Pulmonary artery endothelial cell (primary cell): ENCODE results near the gene C2orf92. TPM values are rescaled to one million over a fixed set of nuclear protein-coding genes. Genes with fewer than 3 reads are reported as not detected.

Experiments used
- DNase-seq: peaks from one replicate; pipeline ENCODE4 v3.0.0-alpha.2; 2011; ENCODE audit warnings: low read depth, low spot score
- total RNA-seq: library from RNA; depleted of rRNA; stranded (reverse); fragments of >200 nt; gene quantifications from 2 replicates; pipeline ENCODE4 v1.2.3, GENCODE V29; 2014

Gene C2orf92
- total RNA-seq, 1 donor from 2014 or later: 1.5 TPM

- no peak for DNase-seq
Observed at GRCh38 chr2:97728091-97728731, 58.7 kb downstream of the C2orf92 start.

GRCh38 chr2:97730245-97730644 lies 60.7 kb downstream of the C2orf92 start:
- DNase-seq: no peak

DNA sequence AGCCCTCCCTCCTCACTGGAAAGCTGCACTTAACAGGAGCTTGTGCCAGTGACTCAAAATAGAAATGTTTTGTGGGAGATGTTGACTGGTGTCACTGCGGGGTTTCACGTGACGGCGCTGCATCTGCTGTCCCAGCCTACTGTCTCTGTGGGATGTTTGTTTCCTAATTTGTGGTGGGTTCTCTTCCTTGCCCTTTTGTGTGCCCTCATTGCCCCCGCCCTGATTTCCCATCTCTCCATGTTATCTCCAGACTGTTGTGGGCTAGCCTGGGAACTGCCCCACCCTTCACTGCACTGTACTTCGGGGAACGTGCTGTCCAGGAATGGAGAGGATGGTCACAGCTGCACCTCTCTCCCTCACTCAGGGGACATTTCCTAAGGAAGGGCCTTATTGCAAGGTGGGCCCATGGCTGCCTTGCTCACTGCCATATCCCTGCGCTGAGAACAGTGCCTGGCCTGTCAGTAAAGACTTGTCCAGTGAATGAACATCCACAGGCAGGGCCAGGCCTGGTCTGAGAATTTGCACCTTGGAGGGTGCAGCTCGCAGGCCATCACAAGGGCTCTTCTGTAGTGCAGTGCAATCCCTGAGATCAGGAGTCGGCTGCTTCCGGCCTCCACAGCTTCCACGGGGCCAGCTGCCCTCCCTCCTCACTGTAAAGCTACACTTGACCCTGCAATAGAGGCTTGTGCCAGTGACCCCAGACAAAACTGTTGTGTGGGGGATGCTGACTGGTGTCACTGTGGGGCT lies 61.9 kb downstream of the C2orf92 start:
- no peak for DNase-seq

GRCh38 chr2:97732436-97733340 lies 63.2 kb downstream of the C2orf92 start:
- no peak for DNase-seq

DNA sequence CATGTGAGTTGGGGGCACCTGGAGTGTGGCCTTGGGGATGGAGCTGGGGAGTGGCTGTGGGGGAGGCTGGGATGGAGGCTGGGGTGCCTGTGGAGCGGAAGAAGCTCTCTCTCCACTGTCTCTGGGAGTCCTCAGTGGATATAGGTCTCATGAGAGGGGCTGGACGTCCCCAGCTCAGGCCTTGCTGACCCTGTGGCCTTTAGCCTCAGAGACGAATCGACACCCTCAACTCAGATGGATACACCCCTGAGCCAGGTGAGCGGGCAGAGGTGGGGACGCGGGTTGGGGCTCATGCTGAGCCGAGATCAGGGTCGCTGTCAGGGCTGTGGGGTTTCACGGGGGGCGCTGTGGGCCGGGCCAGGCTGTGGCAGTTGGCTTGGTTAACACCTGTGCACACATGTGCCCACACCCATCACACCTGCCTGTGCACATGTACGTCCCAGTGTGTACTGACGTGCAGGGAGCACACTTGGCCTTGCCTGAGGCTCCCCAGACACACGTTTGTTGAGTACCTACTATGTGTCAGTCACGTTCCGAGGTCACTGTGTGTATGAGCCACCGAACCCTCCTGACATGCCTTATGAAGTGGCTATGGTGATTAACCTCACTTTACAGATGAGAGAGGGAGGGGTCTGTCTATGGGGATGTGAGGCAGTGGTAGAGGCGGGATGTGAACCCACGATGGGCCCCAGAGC lies 64.0 kb downstream of the C2orf92 start:
- no peak for DNase-seq

DNA sequence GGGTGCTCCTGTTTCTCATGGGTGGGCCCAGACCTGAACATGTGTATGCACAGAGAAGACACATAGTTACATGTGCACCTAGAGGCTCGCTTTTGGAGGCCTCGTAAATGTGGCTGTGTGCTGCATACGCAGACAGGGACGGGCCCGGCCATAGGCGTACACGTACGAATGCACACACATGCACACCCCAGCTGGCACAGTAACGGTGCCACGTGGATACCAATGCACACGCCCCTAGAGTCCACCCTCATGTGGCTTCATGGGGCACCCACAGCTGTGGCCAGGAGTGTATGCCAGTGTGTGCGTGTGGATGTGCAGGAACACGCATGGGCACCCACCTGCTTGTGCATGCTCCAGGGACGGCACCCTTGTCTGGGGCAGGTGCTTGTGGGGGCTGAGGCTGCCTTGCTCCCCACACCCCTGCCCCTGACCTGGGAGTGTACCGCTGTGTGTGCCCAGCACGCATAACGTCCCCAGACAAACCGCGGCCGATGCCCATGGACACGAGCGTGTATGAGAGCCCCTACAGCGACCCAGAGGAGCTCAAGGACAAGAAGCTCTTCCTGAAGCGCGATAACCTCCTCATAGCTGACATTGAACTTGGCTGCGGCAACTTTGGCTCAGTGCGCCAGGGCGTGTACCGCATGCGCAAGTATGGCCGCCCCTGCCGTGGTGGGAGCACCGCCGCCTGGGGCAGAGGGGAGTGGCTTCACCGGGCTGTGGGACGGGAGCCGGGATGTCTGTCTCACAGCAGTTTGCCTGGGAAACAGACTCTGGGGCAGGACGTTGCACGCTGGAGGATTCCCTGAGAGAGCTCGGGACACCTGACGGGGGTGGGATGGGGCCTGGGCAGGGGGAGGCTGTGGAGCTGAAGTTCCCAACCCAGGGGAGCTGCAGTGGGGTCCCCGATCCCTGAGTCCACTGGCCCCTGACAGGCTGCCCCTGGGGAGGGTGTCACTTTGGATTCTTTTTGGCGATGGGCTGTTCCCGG lies 64.8 kb downstream of the C2orf92 start:
- no peak for DNase-seq

DNA sequence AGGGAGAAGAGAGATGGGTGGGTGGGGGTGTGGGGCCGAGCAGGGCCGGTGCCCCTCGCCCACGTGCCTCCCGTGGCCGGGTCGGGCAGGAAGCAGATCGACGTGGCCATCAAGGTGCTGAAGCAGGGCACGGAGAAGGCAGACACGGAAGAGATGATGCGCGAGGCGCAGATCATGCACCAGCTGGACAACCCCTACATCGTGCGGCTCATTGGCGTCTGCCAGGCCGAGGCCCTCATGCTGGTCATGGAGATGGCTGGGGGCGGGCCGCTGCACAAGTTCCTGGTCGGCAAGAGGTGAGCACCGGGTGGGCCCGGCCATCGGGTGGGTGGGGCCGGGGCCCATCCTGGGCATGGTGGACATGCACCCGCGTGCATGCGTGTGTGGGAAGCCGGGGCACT lies 65.6 kb downstream of the C2orf92 start:
- no peak for DNase-seq

GRCh38 chr2:97736185-97736584 lies 66.7 kb downstream of the C2orf92 start:
- DNase-seq: no peak

GRCh38 chr2:97736608-97737330 lies 67.3 kb downstream of the C2orf92 start:
- no peak for DNase-seq

GRCh38 chr2:97737421-97738178 lies 68.1 kb downstream of the C2orf92 start:
- DNase-seq: no peak

GRCh38 chr2:97738179-97739019 lies 68.9 kb downstream of the C2orf92 start:
- DNase-seq: no peak

DNA sequence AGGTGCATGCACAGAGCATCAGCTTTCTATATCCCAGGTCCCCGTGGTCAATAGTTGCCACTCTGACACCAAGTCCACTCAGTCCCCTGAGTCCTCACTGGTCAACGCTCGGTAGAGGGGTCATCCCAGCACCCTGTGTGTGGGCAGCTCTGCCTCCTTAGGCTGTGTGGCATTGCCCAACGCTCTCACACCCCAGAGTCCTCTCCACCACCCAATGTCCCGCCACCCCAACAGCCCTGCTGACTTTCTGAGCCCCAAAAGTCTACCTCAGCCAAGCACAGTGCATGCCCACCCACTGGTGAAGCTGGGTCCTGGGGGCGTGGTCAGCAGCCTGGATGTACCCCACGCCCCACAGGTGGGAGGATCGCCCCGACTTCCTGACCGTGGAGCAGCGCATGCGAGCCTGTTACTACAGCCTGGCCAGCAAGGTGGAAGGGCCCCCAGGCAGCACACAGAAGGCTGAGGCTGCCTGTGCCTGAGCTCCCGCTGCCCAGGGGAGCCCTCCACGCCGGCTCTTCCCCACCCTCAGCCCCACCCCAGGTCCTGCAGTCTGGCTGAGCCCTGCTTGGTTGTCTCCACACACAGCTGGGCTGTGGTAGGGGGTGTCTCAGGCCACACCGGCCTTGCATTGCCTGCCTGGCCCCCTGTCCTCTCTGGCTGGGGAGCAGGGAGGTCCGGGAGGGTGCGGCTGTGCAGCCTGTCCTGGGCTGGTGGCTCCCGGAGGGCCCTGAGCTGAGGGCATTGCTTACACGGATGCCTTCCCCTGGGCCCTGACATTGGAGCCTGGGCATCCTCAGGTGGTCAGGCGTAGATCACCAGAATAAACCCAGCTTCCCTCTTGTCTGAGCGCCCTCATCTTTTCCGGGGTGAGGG lies 69.7 kb downstream of the C2orf92 start:
- DNase-seq: no peak

DNA sequence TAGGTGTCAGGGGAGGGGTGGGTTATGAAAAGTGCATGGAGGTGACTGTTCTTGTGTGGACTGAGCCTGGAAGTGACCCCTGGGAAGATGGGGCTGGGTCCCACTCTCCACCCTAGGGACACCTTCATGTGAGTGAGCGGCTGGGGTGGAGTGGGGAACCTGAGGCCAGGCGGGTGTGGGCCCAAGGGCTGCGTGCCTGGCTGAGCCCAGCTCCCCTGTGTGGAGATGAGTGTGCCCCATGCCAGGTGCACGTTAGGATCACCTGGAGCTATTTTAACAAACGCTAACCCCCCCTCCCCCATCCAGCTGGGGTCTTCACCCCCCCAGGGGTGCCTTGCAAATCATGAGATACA lies 70.4 kb downstream of the C2orf92 start:
- DNase-seq: no peak

DNA sequence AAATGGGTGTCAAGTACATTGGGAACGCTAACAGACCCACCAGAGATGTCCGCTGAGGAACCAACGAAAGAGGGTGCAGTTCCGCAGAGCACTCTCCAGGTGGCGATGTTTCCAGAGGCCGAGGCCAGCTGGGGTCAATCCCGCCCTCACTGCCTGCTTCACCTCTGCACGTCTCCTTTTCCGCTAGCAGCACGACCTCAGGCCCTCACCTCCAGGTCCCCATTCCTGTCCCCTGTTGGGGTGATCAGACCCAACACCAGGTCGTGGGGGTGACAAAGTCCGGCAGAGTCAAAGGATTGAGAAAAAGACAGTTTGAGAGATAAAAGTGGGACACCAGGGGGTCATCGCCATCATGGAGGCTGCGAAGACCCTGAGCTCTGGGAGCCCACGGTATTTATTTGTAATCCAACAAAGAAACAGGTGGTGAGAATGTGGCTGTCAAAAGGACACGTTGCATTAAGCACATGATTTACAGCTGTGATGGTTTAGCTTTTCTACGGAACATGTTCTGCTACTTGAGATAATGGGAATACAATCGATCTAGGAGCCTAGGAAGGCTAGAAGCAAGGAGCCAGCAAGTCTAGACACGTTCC lies 71.2 kb downstream of the C2orf92 start:
- no peak for DNase-seq

DNA sequence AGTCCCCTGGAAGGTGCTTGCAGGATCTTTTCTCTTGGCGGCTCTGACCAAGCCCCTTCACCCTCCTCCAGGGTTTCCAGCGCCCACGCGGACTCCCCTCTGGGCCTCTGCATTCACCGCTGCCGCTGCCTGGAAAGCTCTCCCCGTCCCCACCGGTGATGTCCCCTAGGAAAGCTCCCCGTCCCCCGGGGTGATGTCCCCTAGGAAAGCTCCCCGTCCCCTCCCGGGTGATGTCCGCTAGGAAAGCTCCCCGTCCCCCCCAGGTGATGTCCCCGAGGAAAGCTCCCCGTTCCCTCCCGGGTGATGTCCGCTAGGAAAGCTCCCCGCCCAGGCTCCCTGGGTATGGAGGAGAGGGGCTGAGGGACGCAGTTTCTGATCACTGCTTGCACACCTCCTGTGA lies 71.7 kb downstream of the C2orf92 start:
- DNase-seq: no peak

DNA sequence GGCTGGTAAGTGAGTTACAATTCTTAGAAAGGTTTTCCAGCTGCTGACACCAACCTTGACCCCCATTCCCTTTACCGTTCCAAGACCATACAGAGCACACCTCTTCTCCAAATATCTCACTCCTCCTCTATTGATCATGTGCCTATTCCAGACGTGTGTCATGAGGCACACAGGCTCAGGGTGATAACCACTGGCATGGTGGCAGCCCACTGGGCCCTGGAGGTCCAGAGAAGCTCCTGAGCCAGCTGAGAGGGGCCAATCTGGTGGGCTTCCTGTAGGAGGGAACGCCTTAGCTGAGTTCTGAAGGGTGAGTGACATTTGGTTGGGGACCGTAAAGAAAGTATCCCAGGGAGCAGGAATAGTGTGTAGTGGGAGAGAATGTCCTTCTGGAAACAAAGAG lies 72.2 kb downstream of the C2orf92 start:
- DNase-seq: no peak

- DNase-seq: no peak
Observed at GRCh38 chr2:97742381-97742847, 72.9 kb downstream of the C2orf92 start.
